ENCODE results near the gene ZBTB32. TPM values are rescaled to one million over a fixed set of nuclear protein-coding genes. Genes with fewer than 3 reads are reported as not detected.
A peak's percentile ranks its signal among the peaks of the same experiment; 100 is the strongest.

ZBTB32 gene
- total and polyA plus RNA-seq, 2 experiments from 2014 or later: 0.65 TPM; not detected in 1

GRCh38 chr19:35719402-35720162 is 15.2 kb downstream of the ZBTB32 start:
- no peak overlapping the region for H3K27ac Mint-ChIP-seq
- H3K27me3 ChIP-seq (ENCODE audit: insufficient read depth): no peaks in the 10 kb centered on the region
- H3K9me2 ChIP-seq (ENCODE audit: insufficient read depth): no peaks in the 10 kb centered on the region
- H4K20me1 ChIP-seq (replicated peaks; ENCODE audit: insufficient read depth): peaks cover 11% of the 10 kb centered on the region
- H2AFZ ChIP-seq: no peak overlapping the region
- peak overlapping the region; percentile 83 for H3K4me3 ChIP-seq
- peaks cover 32% of the 10 kb centered on the region for H3K27me3 Mint-ChIP-seq (ENCODE audit: insufficient read depth, low read depth, poor library complexity)
- H3K36me3 ChIP-seq (ENCODE audit: insufficient read depth): 0 out of 2 replicates have a peak, but pooled peaks cover 8% of the 10 kb centered on the region
- DNase-seq (ENCODE audit: low spot score): no peak
- no peak overlapping the region for H3K27ac ChIP-seq (ENCODE audit: low read depth)
- peak overlapping the region; percentile 97 for H3K4me2 ChIP-seq
- H3K4me1 ChIP-seq (ENCODE audit: insufficient read depth): peaks cover 24% of the 10 kb centered on the region
- H3F3A ChIP-seq (replicated peaks; ENCODE audit: low read depth): peaks cover 10% of the 10 kb centered on the region; the same call in 1 of the 2 replicates
- peaks cover 39% of the 10 kb centered on the region for H3K36me3 Mint-ChIP-seq (ENCODE audit: low read depth)
- peak overlapping the region; percentile 85 for H3K4me3 Mint-ChIP-seq
- peaks cover 21% of the 10 kb centered on the region for H3K79me2 ChIP-seq (replicated peaks; ENCODE audit: insufficient read depth)
- ATAC-seq: no peak
- H3K4me1 Mint-ChIP-seq: peaks cover 25% of the 10 kb centered on the region
- H3K9me3 Mint-ChIP-seq: no peaks in the 10 kb centered on the region; the same call in 2 of the 3 replicates
- TF ChIP-seq ZNF331 (CRISPR knock-in tag; IDR thresholded peaks at IDR 0.05; ENCODE audit: low read depth) (no peak), NANOG (IDR thresholded peaks at IDR 0.05; ENCODE audit: borderline replicate concordance) (no peak), ETS1 (IDR thresholded peaks at IDR 0.05) (no peak), EZH2 (IDR thresholded peaks at IDR 0.05; ENCODE audit: low read depth, unreplicated experiment) (no peak), ZNF114 (CRISPR knock-in tag; IDR thresholded peaks at IDR 0.05) (no peak), STAT1 (IDR thresholded peaks at IDR 0.05; ENCODE audit: unreplicated experiment) (no peak), REST (IDR thresholded peaks at IDR 0.05; ENCODE audit: unreplicated experiment) (no peak), POLR2AphosphoS5 (IDR thresholded peaks at IDR 0.05; ENCODE audit: low read depth) (no peak), JUNB (IDR thresholded peaks at IDR 0.05; ENCODE audit: unreplicated experiment) (no peak), CTCF (conservative IDR thresholded peaks at IDR 0.05; ENCODE audit: low read depth in 2 of 2) (no peak), ZNF462 (CRISPR knock-in tag; IDR thresholded peaks at IDR 0.05) (no peak), CREB1 (CRISPR knock-in tag; IDR thresholded peaks at IDR 0.05; ENCODE audit: low read depth) (no peak), EZH2phosphoT487 (IDR thresholded peaks at IDR 0.05; ENCODE audit: unreplicated experiment) (no peak)
